BJ (cell line): ENCODE measurements around the gene RFX1. TPM values are rescaled to one million over a fixed set of nuclear protein-coding genes. Genes with fewer than 3 reads are reported as not detected.
"Not testable (repeated sequence)": the region's sequence is repeated elsewhere in the genome, so short reads cannot be mapped to it uniquely, and the experiment has no call there.

Experiments
- CTCF ChIA-PET: fragments of 350-600 bp; formaldehyde crosslinking; extraction: SDS; loops from one replicate; lab custom pipeline; 2021; ENCODE audit warnings: antibody characterized with exemption, inconsistent platforms; lab: Yijun Ruan, JAX
- POLR2A ChIA-PET: fragments of 300-600 bp; sonication (Branson Sonifier 250); formaldehyde crosslinking; extraction: SDS; loops from one replicate; lab custom pipeline; 2021; ENCODE audit warnings: antibody characterized with exemption; lab: Charles Lee
- DNase-seq: peaks from one replicate; pipeline ENCODE4 v3.0.0-alpha.2; 2011; ENCODE audit warnings: low read depth
- H3K27me3 ChIP-seq: 2 replicates; pipeline ENCODE4 v1.6.0; 2011; ENCODE audit warnings: low read length; ENCODE audit not compliant: control insufficient read depth, insufficient read depth
- H3K36me3 ChIP-seq: 2 replicates; pipeline ENCODE4 v1.5.1; 2011; ENCODE audit warnings: low read length; ENCODE audit not compliant: control insufficient read depth, insufficient read depth
- H3K4me3 ChIP-seq: 2 replicates; pipeline ENCODE4 v1.5.1; 2011; ENCODE audit warnings: low read depth, mild to moderate bottlenecking, control low read depth, low read length
- polyA plus RNA-seq: library from polyadenylated mRNA; depleted of rRNA; stranded (reverse); fragments of >200 nt; gene quantifications from 2 replicates; pipeline ENCODE4 v1.2.3, GENCODE V29; 2011
- TF ChIP-seq, protein P1 (sequence below): IDR thresholded peaks from 2 replicates; pipeline ENCODE4 v1.5.1; 2011; ENCODE audit warnings: low read depth, mild to moderate bottlenecking, control low read depth, inconsistent platforms, low read length, moderate library complexity; ENCODE audit not compliant: insufficient read depth

The RFX1 gene
- polyA plus RNA-seq, 1 experiment: 0.78 TPM

GRCh38 chr19:14023404-14024235, 17.5 kb upstream of the RFX1 start:
- peaks cover 6% of the 10 kb centered on the region for H3K27me3 ChIP-seq
- POLR2A ChIA-PET: no interaction called here
- no peaks in the 10 kb centered on the region for H3K36me3 ChIP-seq
- no peak for DNase-seq
- no peak overlapping the region for H3K4me3 ChIP-seq
- TF ChIP-seq, protein P1, sequence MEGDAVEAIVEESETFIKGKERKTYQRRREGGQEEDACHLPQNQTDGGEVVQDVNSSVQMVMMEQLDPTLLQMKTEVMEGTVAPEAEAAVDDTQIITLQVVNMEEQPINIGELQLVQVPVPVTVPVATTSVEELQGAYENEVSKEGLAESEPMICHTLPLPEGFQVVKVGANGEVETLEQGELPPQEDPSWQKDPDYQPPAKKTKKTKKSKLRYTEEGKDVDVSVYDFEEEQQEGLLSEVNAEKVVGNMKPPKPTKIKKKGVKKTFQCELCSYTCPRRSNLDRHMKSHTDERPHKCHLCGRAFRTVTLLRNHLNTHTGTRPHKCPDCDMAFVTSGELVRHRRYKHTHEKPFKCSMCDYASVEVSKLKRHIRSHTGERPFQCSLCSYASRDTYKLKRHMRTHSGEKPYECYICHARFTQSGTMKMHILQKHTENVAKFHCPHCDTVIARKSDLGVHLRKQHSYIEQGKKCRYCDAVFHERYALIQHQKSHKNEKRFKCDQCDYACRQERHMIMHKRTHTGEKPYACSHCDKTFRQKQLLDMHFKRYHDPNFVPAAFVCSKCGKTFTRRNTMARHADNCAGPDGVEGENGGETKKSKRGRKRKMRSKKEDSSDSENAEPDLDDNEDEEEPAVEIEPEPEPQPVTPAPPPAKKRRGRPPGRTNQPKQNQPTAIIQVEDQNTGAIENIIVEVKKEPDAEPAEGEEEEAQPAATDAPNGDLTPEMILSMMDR: peak; percentile 32; the same call in 1 of the 2 replicates
- CTCF ChIA-PET: interaction anchor here (0.9 to 3.0 kb wide), 5 partner anchors 8 to 50 kb away, joined by 4 to 21 read pairs (median 4); partner anchors contain the start of genes IL27RA and MISP3

- POLR2A ChIA-PET: no interaction called here
- DNase-seq: no peak
These were observed 16.3 kb upstream of the RFX1 start for GRCh38 chr19:14022469-14022868.

GRCh38 chr19:14021474-14021873, 15.4 kb upstream of the RFX1 start:
- Histone ChIP-seq H3K36me3 (no peaks in the 10 kb centered on the region), H3K27me3 (no peaks in the 10 kb centered on the region), H3K4me3 (no peak overlapping the region)
- ChIA-PET POLR2A (no interaction called here), CTCF (interaction anchor here (1.0 to 3.0 kb wide), 3 partner anchors 10 to 159 kb away, joined by 3 to 21 read pairs (median 3); partner anchors contain the start of gene IL27RA)
- TF ChIP-seq, protein P1: no peak
- DNase-seq: no peak

More at GRCh38 chr19:14022469-14022868, 16.3 kb upstream of the RFX1 start:
- Histone ChIP-seq H3K27me3 (no peaks in the 10 kb centered on the region), H3K36me3 (no peaks in the 10 kb centered on the region), H3K4me3 (no peak overlapping the region)
- TF ChIP-seq, protein P1: no peak
- CTCF ChIA-PET: interaction anchor here (0.9 to 3.0 kb wide), 6 partner anchors 9 to 160 kb away, joined by 3 to 21 read pairs (median 4); partner anchors contain the start of genes IL27RA and MISP3

- H3K4me3 ChIP-seq, H3K27me3 ChIP-seq, H3K36me3 ChIP-seq, DNase-seq, POLR2A ChIA-PET: not testable (repeated sequence)
- CTCF ChIA-PET: interaction anchor here (0.6 to 1.1 kb wide), 4 partner anchors 9 to 16 kb away, joined by 3 to 4 read pairs (median 4); no protein-coding TSS in a partner anchor
These were observed 13.6 kb upstream of the RFX1 start for GRCh38 chr19:14019739-14020138.

GRCh38 chr19:14019100-14019499, 13.0 kb upstream of the RFX1 start:
- CTCF ChIA-PET: interaction anchor here (0.6 to 2.1 kb wide), 6 partner anchors 8 to 491 kb away, joined by 3 to 4 read pairs (median 4); no protein-coding TSS in a partner anchor

More at GRCh38 chr19:14019100-14019499, 13.0 kb upstream of the RFX1 start:
- Histone ChIP-seq H3K4me3 (no peak overlapping the region), H3K27me3 (no peaks in the 10 kb centered on the region), H3K36me3 (no peaks in the 10 kb centered on the region)
- POLR2A ChIA-PET: no interaction called here
- TF ChIP-seq, protein P1: no peak
- no peak for DNase-seq
